ENCODE data around the gene CD37.

DNA sequence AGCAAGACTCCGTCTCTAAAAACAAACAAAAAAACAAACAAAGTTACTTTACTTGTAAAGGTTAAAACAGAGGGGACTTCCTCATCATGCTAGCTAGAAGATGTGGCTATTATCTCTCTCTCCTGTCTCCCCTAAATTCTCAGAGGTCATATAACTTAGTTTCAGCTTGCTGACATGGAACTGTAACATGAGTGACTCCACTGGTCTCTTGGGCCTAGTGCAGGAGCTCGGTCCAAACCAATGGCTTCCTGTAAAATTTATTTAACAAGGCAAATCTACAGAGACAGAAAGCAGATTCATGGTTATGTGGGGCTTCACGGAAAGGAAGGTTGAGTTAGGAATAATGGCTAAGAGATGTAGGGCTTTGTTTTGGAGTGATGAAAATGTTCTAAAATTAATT is 43.3 kb downstream of the CD37 start:
- TF ChIP-seq, protein P1, sequence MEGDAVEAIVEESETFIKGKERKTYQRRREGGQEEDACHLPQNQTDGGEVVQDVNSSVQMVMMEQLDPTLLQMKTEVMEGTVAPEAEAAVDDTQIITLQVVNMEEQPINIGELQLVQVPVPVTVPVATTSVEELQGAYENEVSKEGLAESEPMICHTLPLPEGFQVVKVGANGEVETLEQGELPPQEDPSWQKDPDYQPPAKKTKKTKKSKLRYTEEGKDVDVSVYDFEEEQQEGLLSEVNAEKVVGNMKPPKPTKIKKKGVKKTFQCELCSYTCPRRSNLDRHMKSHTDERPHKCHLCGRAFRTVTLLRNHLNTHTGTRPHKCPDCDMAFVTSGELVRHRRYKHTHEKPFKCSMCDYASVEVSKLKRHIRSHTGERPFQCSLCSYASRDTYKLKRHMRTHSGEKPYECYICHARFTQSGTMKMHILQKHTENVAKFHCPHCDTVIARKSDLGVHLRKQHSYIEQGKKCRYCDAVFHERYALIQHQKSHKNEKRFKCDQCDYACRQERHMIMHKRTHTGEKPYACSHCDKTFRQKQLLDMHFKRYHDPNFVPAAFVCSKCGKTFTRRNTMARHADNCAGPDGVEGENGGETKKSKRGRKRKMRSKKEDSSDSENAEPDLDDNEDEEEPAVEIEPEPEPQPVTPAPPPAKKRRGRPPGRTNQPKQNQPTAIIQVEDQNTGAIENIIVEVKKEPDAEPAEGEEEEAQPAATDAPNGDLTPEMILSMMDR (IDR thresholded peaks at IDR 0.05): no peak
- TF ChIP-seq POLR2A (IDR thresholded peaks at IDR 0.05): no peak
